Activated B cell treated with CpG ODN at 0.5 μM for 24 hours (primary cell): ENCODE measurements around the gene KIFAP3. TPM values are rescaled to one million over a fixed set of nuclear protein-coding genes. Genes with fewer than 3 reads are reported as not detected.

Source experiments
- ATAC-seq: fragments of 200-7000 bp; cut with Tn5 transposase; one replicate; pipeline ENCODE4 v1.10.0; 2021; ENCODE audit warnings: low read depth, mild to moderate bottlenecking, moderate library complexity
- CTCF ChIA-PET: fragments of 350-600 bp; sonication (Branson Sonifier 250); formaldehyde crosslinking; loops from one replicate; lab custom pipeline; 2021; ENCODE audit warnings: antibody characterized with exemption; lab: Charles Lee
- POLR2A ChIA-PET: fragments of 350-600 bp; sonication (Branson Sonifier 250); formaldehyde crosslinking; loops from one replicate; lab custom pipeline; 2021; ENCODE audit warnings: antibody characterized with exemption; lab: Charles Lee
- DNase-seq: peaks from one replicate; pipeline ENCODE4 v3.0.0; 2022
- H3K27ac Mint-ChIP-seq: one replicate; pipeline ENCODE4 v1.8.0; 2020; ENCODE audit warnings: mixed read lengths
- H3K27me3 Mint-ChIP-seq: one replicate; pipeline ENCODE4 v1.8.0; 2021; ENCODE audit warnings: mixed read lengths
- H3K36me3 Mint-ChIP-seq: one replicate; pipeline ENCODE4 v1.8.0; 2021; ENCODE audit warnings: low read depth, mixed read lengths
- H3K4me1 Mint-ChIP-seq: one replicate; pipeline ENCODE4 v1.8.0; 2021; ENCODE audit warnings: mixed read lengths
- H3K4me3 Mint-ChIP-seq: one replicate; pipeline ENCODE4 v1.8.0; 2020; ENCODE audit warnings: mild to moderate bottlenecking, mixed read lengths
- H3K9me3 Mint-ChIP-seq: one replicate; pipeline ENCODE4 v1.8.0; 2020; ENCODE audit warnings: mixed read lengths
- CTCF ChIP-seq: fragments of 200-600 bp; IDR thresholded peaks from one replicate; pipeline ENCODE4 v1.8.0; 2022; ENCODE audit warnings: antibody characterized with exemption, mild to moderate bottlenecking
- intact Hi-C: fragments of 100-400 bp; cut with micrococcal nuclease; formaldehyde crosslinking; loops from one replicate; pipeline ENCODE4 v1.15.1; 2024
- total RNA-seq: library from RNA; stranded (reverse); gene quantifications from 2 replicates; pipeline ENCODE4 v1.2.3, GENCODE V29; 2022

The KIFAP3 gene
- total RNA-seq, 1 donor from 2014 or later = 12.7 TPM

- H3K4me1 Mint-ChIP-seq = peaks cover 4% of the 10 kb centered on the region
- TF ChIP-seq CTCF = no peak
- no peaks in the 10 kb centered on the region for H3K9me3 Mint-ChIP-seq
- no peak for ATAC-seq
- no peak overlapping the region for H3K4me3 Mint-ChIP-seq
- intact Hi-C loops = no loop called here
- POLR2A ChIA-PET = interaction anchor here (1.5 to 1.9 kb wide), 2 partner anchors 9 to 11 kb away, joined by 3 to 5 read pairs; partner anchors contain the start of gene SCYL3
- CTCF ChIA-PET = no interaction called here
- no peaks in the 10 kb centered on the region for H3K36me3 Mint-ChIP-seq
- no peak overlapping the region for H3K27ac Mint-ChIP-seq
- peaks cover 9% of the 10 kb centered on the region for H3K27me3 Mint-ChIP-seq
- no peak for DNase-seq
These were observed 171.7 kb downstream of the KIFAP3 start for GRCh38 chr1:169902751-169903150.

GRCh38 chr1:169901115-169901514 lies 173.4 kb downstream of the KIFAP3 start:
- Mint-ChIP-seq H3K9me3 (no peaks in the 10 kb centered on the region), H3K4me3 (no peak overlapping the region), H3K4me1 (peaks cover 4% of the 10 kb centered on the region), H3K27me3 (peaks cover 13% of the 10 kb centered on the region), H3K36me3 (no peaks in the 10 kb centered on the region), H3K27ac (no peak overlapping the region)
- POLR2A ChIA-PET = no interaction called here
- DNase-seq = no peak
- CTCF ChIA-PET = no interaction called here
- no peak for ATAC-seq
- no peak for TF ChIP-seq CTCF
- intact Hi-C loops = no loop called here

GRCh38 chr1:169900571-169900970 lies 173.9 kb downstream of the KIFAP3 start:
- no peak for DNase-seq
- Mint-ChIP-seq H3K4me1 (peaks cover 4% of the 10 kb centered on the region), H3K9me3 (no peaks in the 10 kb centered on the region), H3K36me3 (no peaks in the 10 kb centered on the region), H3K4me3 (no peak overlapping the region), H3K27me3 (peaks cover 13% of the 10 kb centered on the region), H3K27ac (no peak overlapping the region)
- intact Hi-C loops = no loop called here
- POLR2A ChIA-PET = no interaction called here
- CTCF ChIA-PET = no interaction called here
- no peak for TF ChIP-seq CTCF
- no peak for ATAC-seq

GRCh38 chr1:169899519-169900217 lies 174.8 kb downstream of the KIFAP3 start:
- no peak for TF ChIP-seq CTCF
- no peak overlapping the region for H3K27ac Mint-ChIP-seq
- ChIA-PET POLR2A (no interaction called here), CTCF (no interaction called here)
- ATAC-seq (no peak), DNase-seq (no peak)
- intact Hi-C loops = no loop called here
- H3K9me3 Mint-ChIP-seq = no peaks in the 10 kb centered on the region
- H3K4me3 Mint-ChIP-seq = no peak overlapping the region
- H3K4me1 Mint-ChIP-seq = peaks cover 4% of the 10 kb centered on the region
- peaks cover 11% of the 10 kb centered on the region for H3K27me3 Mint-ChIP-seq
- H3K36me3 Mint-ChIP-seq = no peaks in the 10 kb centered on the region

GRCh38 chr1:169896013-169896412 lies 178.5 kb downstream of the KIFAP3 start:
- Mint-ChIP-seq H3K9me3 (no peaks in the 10 kb centered on the region), H3K4me3 (no peak overlapping the region), H3K4me1 (peaks cover 22% of the 10 kb centered on the region), H3K27me3 (peaks cover 4% of the 10 kb centered on the region), H3K27ac (no peak overlapping the region), H3K36me3 (peaks cover 7% of the 10 kb centered on the region)
- no peak for TF ChIP-seq CTCF
- no peak for ATAC-seq
- no peak for DNase-seq
- CTCF ChIA-PET = no interaction called here
- intact Hi-C loops = no loop called here
- POLR2A ChIA-PET = no interaction called here
